Mesendoderm (in vitro differentiated cells): ENCODE results near the gene MPND.
A peak's percentile ranks its signal among the peaks of the same experiment; 100 is the strongest.

Source experiments
- DNase-seq: peaks from one replicate; pipeline ENCODE4 v3.0.0; 2013
- H2AK5ac ChIP-seq: 2 replicates; pipeline ENCODE4 v1.6.1; 2013; ENCODE audit warnings: low read length, inconsistent platforms
- H2BK120ac ChIP-seq: 2 replicates; pipeline ENCODE4 v1.6.1; 2013; ENCODE audit warnings: low read depth, mild to moderate bottlenecking, low read length, moderate library complexity, mixed read lengths
- H2BK15ac ChIP-seq: replicated peaks from 2 replicates; pipeline ENCODE4 v1.6.1; 2013; ENCODE audit warnings: low read depth, mild to moderate bottlenecking, moderate library complexity
- H2BK5ac ChIP-seq: 2 replicates; pipeline ENCODE4 v1.6.1; 2013; ENCODE audit warnings: low read length, inconsistent platforms
- H3K18ac ChIP-seq: 2 replicates; pipeline ENCODE4 v1.6.1; 2013; ENCODE audit warnings: mild to moderate bottlenecking, low read length, mixed read lengths
- H3K23ac ChIP-seq: one replicate; pipeline ENCODE4 v1.6.1; 2013; ENCODE audit warnings: low read length
- H3K27ac ChIP-seq: 2 replicates; pipeline ENCODE4 v1.5.1; 2013; ENCODE audit warnings: low read depth, mild to moderate bottlenecking, inconsistent platforms, low read length, moderate library complexity
- H3K27me3 ChIP-seq: 2 replicates; pipeline ENCODE4 v1.6.1; 2013; ENCODE audit warnings: low read length, control low read depth, mild to moderate bottlenecking, inconsistent platforms; ENCODE audit not compliant: insufficient read depth, poor library complexity
- H3K36me3 ChIP-seq: 2 replicates; pipeline ENCODE4 v1.6.1; 2013; ENCODE audit warnings: low read length, inconsistent platforms; ENCODE audit not compliant: control insufficient read depth, insufficient read depth
- H3K4ac ChIP-seq: one replicate; pipeline ENCODE4 v1.6.1; 2013; ENCODE audit warnings: low read depth, mild to moderate bottlenecking, low read length, moderate library complexity
- H3K4me1 ChIP-seq: 2 replicates; pipeline ENCODE4 v1.6.1; 2013; ENCODE audit warnings: low read depth, low read length, inconsistent platforms; ENCODE audit not compliant: control insufficient read depth
- H3K4me2 ChIP-seq: 2 replicates; pipeline ENCODE4 v1.6.1; 2013; ENCODE audit warnings: low read length
- H3K4me3 ChIP-seq: 2 replicates; pipeline ENCODE4 v1.5.1; 2013; ENCODE audit warnings: mild to moderate bottlenecking, low read length
- H3K56ac ChIP-seq: one replicate; pipeline ENCODE4 v1.6.1; 2013; ENCODE audit warnings: low read length
- H3K79me1 ChIP-seq: 2 replicates; pipeline ENCODE4 v1.6.1; 2013; ENCODE audit warnings: low read length, inconsistent platforms
- H3K79me2 ChIP-seq: 2 replicates; pipeline ENCODE4 v1.6.1; 2013; ENCODE audit warnings: mild to moderate bottlenecking, low read length; ENCODE audit not compliant: control insufficient read depth, insufficient read depth
- H3K9ac ChIP-seq: 2 replicates; pipeline ENCODE4 v1.6.1; 2013; ENCODE audit warnings: low read length, inconsistent platforms
- H4K5ac ChIP-seq: one replicate; pipeline ENCODE4 v1.6.1; 2013; ENCODE audit warnings: low read length
- H4K8ac ChIP-seq: one replicate; pipeline ENCODE4 v1.6.1; 2013; ENCODE audit warnings: low read depth, mild to moderate bottlenecking, control low read depth, low read length, moderate library complexity
- WGBS: extraction: QIAGEN DNeasy Blood & Tissue Kit; methylation state at CpG from one replicate; pipeline ENCODE4 v1.1.7; 2013; ENCODE audit warnings: low lambda C conversion rate, missing lambda C conversion rate; ENCODE audit not compliant: insufficient coverage; ENCODE audit errors: extremely low coverage; 5-methylcytosine and 5-hydroxymethylcytosine counted together

The MPND gene

DNA sequence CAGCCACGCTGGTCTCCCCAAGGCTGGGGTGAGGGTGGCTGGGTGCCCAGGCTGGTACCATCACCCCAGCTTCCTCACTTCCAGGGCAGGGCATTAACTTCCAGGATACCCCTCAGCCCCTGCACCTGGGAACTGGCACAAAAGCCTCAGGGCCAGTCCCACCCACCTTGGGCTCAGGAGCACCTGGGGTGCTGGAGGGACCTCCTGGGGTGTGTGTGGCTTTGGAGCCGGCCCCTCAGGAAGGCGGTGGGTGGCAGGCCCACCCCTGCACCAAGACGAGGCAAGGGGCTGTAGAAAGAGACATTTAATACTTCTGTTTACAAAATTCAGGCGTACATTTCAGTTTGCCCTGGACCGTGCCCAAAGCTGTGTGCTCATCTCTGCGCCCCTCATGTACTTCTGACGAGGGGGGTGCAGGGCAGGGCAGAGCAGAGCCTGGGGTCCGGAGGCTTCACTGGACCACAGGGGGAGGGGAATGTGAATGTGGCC is 16.8 kb downstream of the MPND start:
- Histone ChIP-seq H3K79me1 (no peaks in the 10 kb centered on the region), H3K4ac (no peak overlapping the region), H2BK15ac (no peak overlapping the region), H4K8ac (no peak overlapping the region), H3K18ac (no peak overlapping the region), H3K4me3 (no peak overlapping the region), H3K36me3 (peaks cover 7% of the 10 kb centered on the region), H3K4me2 (no peak overlapping the region), H3K79me2 (no peaks in the 10 kb centered on the region), H3K23ac (no peak overlapping the region), H3K9ac (no peak overlapping the region), H3K27ac (no peak overlapping the region), H4K5ac (no peak overlapping the region), H2BK120ac (no peak overlapping the region), H3K4me1 (no peaks in the 10 kb centered on the region), H3K27me3 (no peaks in the 10 kb centered on the region), H3K56ac (no peak overlapping the region), H2AK5ac (no peak overlapping the region), H2BK5ac (no peak overlapping the region)
- DNase-seq: no peak
- no CpG with 5 or more reads among the region's 9 CpGs for WGBS

DNA sequence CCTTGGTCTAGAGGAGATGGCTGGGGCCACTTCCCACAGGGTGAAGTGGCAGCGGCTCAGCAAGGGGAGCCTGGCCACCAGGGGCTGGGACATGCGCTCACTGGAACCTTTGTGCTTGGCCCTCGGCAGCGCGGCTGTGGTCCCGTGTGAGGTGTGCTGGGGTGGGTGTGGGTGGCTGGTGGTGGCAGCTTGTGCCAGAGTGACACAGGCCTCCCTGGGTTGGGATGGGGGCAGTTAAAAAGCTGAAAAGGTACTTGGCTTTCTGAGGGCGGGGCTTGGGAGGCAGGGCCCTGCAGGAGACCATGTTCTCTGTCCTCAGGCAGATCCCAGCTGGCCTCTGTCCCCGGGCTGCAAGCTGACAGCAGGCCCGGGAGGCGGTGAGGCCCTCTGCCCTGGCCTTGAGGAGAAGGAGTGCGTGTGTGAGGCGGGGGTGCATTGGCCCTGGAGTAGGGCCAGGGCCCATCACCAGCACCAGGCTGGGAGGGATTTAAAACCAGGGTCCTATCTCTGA is 17.3 kb downstream of the MPND start:
- H4K5ac ChIP-seq: no peak overlapping the region
- WGBS: no CpG with 5 or more reads among the region's 12 CpGs

DNA sequence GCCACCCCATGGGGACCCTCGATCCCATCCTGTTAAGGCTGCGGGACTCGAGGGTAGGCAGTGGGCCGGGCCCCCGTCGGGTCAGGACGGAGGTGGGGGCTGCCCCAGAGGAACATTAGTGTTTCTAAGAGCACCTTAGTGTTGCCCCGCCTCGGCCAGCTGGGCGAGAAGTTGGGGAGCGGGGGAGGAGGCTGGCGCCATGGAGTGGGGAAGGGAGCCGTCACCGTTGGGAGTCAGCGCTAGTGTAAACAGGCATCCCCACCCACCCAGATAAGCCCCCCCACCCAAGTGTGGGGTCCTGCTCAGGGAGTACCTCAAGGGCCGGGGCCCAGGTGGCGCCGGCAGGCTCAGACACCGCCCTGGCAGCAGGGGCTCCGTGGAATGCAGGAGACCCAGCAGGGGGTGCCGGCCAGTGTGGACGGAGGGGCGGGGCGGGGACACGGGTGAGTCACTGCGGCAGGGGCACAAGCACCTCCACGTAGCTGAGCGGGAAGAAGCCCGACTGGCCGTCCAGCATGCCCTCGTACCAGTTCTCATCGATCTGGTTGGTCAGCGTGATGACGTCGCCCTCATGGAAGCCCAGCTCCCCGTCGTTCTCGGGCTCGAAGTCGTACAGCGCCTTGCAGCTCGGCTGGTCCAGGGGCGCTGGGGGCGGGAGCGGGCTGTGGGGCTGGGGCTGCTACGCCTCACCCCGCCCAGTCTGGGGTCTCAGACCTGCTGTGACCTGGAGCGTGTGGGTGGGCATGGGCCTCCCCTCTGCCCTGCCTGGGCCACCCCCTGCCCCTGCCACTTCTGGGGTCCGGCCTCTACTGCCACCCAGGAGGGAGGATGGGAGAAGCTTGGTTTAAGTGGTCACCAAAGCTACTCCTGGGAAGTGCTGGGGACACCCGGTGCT is 18.0 kb downstream of the MPND start:
- no peak overlapping the region for H3K27ac ChIP-seq
- H3K36me3 ChIP-seq: peaks cover 8% of the 10 kb centered on the region
- DNase-seq: peak; percentile 55

More for the DNA sequence above, 17.3 kb downstream of the MPND start:
- H3K79me1 ChIP-seq: no peaks in the 10 kb centered on the region
- H2BK120ac ChIP-seq: no peak overlapping the region
- H3K4me1 ChIP-seq: no peaks in the 10 kb centered on the region
- DNase-seq: peak; percentile 42
- no peak overlapping the region for H2AK5ac ChIP-seq
- no peaks in the 10 kb centered on the region for H3K27me3 ChIP-seq
- H3K4ac ChIP-seq: no peak overlapping the region
- no peak overlapping the region for H2BK15ac ChIP-seq
- H3K56ac ChIP-seq: peak overlapping the region; percentile 42
- no peak overlapping the region for H3K18ac ChIP-seq
- H3K4me3 ChIP-seq: no peak overlapping the region
- H3K79me2 ChIP-seq: no peaks in the 10 kb centered on the region
- H3K27ac ChIP-seq: no peak overlapping the region
- H3K4me2 ChIP-seq: no peak overlapping the region
- no peak overlapping the region for H2BK5ac ChIP-seq
- H3K36me3 ChIP-seq: peaks cover 7% of the 10 kb centered on the region
- H3K23ac ChIP-seq: no peak overlapping the region
- no peak overlapping the region for H4K8ac ChIP-seq
- no peak overlapping the region for H3K9ac ChIP-seq

DNA sequence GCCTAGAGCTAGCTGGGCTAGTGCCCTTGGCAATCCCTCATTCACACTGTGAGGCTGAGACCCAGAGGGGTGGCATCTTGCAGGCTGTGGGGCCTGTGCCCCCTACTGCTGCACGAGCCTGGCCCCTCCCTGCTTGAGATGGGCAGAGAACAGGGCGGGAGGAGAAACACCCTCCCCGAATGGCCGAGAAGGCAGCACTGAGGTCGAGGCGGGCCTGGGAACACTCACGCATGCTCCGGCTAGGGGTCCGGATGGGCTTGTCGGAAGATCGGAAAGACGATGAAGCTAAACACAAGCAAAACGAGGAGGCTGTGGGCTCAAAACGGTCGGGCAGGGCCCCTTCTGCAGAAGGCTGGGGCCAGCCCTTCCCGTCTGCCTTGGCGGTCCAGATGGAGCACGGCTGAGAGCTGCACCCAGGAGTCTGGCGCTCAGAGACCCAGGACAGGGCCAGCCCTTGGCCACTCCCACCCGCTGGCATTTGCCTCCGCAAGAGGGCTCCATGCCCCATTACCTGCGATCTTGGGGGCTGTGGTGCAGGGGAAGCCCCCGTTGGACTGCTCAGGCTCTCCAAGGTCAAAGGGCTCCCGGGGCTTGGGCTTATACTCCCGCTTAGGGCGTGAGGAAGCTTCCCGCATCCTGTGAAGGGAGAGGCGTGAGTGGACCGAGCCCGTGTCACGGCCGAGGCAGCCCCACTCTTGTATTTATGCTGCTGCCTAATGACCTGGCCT is 18.9 kb downstream of the MPND start:
- Histone ChIP-seq H3K9ac (no peak overlapping the region), H3K4me1 (no peaks in the 10 kb centered on the region), H4K8ac (no peak overlapping the region), H2BK15ac (no peak overlapping the region), H2BK120ac (no peak overlapping the region), H3K23ac (no peak overlapping the region), H3K27ac (no peak overlapping the region), H3K79me1 (no peaks in the 10 kb centered on the region), H3K36me3 (peaks cover 8% of the 10 kb centered on the region), H3K18ac (no peak overlapping the region), H2AK5ac (no peak overlapping the region), H3K4me3 (no peak overlapping the region), H3K4ac (no peak overlapping the region), H3K56ac (no peak overlapping the region), H4K5ac (no peak overlapping the region), H2BK5ac (no peak overlapping the region), H3K4me2 (no peak overlapping the region), H3K79me2 (no peaks in the 10 kb centered on the region), H3K27me3 (no peaks in the 10 kb centered on the region)
- no CpG with 5 or more reads among the region's 32 CpGs for WGBS
- DNase-seq: no peak

More for the DNA sequence above, 18.0 kb downstream of the MPND start:
- no peak overlapping the region for H4K5ac ChIP-seq
- peak overlapping the region; percentile 7 for H3K56ac ChIP-seq
- H3K4me3 ChIP-seq: no peak overlapping the region
- H2AK5ac ChIP-seq: no peak overlapping the region
- no peak overlapping the region for H4K8ac ChIP-seq
- no peak overlapping the region for H3K4me2 ChIP-seq
- no peak overlapping the region for H2BK120ac ChIP-seq
- no peaks in the 10 kb centered on the region for H3K27me3 ChIP-seq
- H3K79me2 ChIP-seq: no peaks in the 10 kb centered on the region
- no peaks in the 10 kb centered on the region for H3K79me1 ChIP-seq
- H3K18ac ChIP-seq: no peak overlapping the region
- H3K4me1 ChIP-seq: no peaks in the 10 kb centered on the region
- H3K9ac ChIP-seq: no peak overlapping the region
- no peak overlapping the region for H3K4ac ChIP-seq
- no peak overlapping the region for H3K23ac ChIP-seq
- H2BK5ac ChIP-seq: no peak overlapping the region
- H2BK15ac ChIP-seq: no peak overlapping the region
- no CpG with 5 or more reads among the region's 50 CpGs for WGBS

DNA sequence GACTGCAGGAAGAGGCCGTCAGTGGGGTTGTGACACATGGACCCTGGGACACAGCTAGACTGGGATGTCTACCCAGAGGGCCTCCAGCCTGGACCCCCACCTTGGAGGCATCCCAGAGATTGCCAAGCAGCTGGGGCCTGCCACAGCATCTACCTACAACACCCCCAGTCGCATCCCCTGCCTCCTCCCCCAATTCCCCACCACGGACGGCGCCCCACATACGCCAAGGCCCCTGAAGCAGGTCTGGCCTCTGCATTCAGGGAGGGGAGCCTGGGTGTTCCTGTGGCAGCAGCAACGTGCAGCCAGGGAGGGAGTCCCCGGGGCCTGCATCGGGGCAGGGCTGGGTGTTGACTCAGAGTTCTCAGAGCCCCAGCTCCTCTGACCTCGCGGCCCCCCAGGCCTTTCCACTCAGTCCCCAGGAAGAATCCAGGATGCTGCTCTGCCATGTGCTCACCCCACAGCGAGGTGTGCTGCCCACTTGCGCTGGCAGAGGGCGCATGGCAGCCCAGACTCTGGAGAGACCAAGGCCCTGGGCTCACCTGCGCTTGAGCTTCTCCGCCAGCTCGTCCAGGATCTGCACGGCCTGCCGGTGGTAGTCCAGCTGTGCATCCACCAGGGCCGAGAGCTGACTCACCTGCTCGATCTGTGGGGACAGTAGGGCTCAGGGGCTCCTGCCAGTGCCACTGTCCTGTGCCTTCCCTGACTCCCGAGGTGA is 19.6 kb downstream of the MPND start:
- H3K36me3 ChIP-seq: peaks cover 10% of the 10 kb centered on the region
- no peak overlapping the region for H3K4ac ChIP-seq
- no peaks in the 10 kb centered on the region for H3K27me3 ChIP-seq
- H3K4me3 ChIP-seq: no peak overlapping the region
- DNase-seq: peak; percentile 44
- H3K56ac ChIP-seq: no peak overlapping the region
- no CpG with 5 or more reads among the region's 22 CpGs for WGBS
- H3K79me1 ChIP-seq: peaks cover 6% of the 10 kb centered on the region
- no peak overlapping the region for H4K5ac ChIP-seq
- no peak overlapping the region for H2AK5ac ChIP-seq
- H3K9ac ChIP-seq: no peak overlapping the region
- no peak overlapping the region for H3K18ac ChIP-seq
- no peak overlapping the region for H2BK5ac ChIP-seq
- H2BK120ac ChIP-seq: no peak overlapping the region
- H3K27ac ChIP-seq: no peak overlapping the region
- H3K23ac ChIP-seq: no peak overlapping the region
- no peaks in the 10 kb centered on the region for H3K79me2 ChIP-seq
- H3K4me2 ChIP-seq: no peak overlapping the region
- H2BK15ac ChIP-seq: no peak overlapping the region
- no peak overlapping the region for H4K8ac ChIP-seq
- H3K4me1 ChIP-seq: no peaks in the 10 kb centered on the region
